Measurements from ENCODE around the gene ENTHD1. TPM values are rescaled to one million over a fixed set of nuclear protein-coding genes. Genes with fewer than 3 reads are reported as not detected.

The ENTHD1 gene
- total RNA-seq, 2 experiments from 2014 or later: 0.07 to 0.21 TPM

- peaks cover 10% of the 10 kb centered on the region for H3K27me3 Mint-ChIP-seq
- no peaks in the 10 kb centered on the region for H3K4me1 Mint-ChIP-seq
- H3K9me3 Mint-ChIP-seq: no peaks in the 10 kb centered on the region
- DNase-seq: no peak
- no peaks in the 10 kb centered on the region for H3K36me3 Mint-ChIP-seq (ENCODE audit: low read depth)
- peak overlapping the region; percentile 9 for H3K27ac Mint-ChIP-seq
- H3K4me3 Mint-ChIP-seq: no peak overlapping the region
- ChIA-PET CTCF (interaction anchor here (1.1 kb wide), 1 partner anchor 33 kb away, joined by 3 read pairs; no protein-coding TSS in a partner anchor), POLR2A (no interaction called here)
Observed at GRCh38 chr22:39706376-39707140, 187.0 kb downstream of the ENTHD1 start.

GRCh38 chr22:39705386-39705785, 188.2 kb downstream of the ENTHD1 start:
- CTCF ChIA-PET: interaction anchor here (1.1 to 1.3 kb wide), 2 partner anchors 18 to 34 kb away, joined by 3 read pairs; no protein-coding TSS in a partner anchor
- Mint-ChIP-seq H3K27me3 (peaks cover 5% of the 10 kb centered on the region), H3K36me3 (ENCODE audit: low read depth) (no peaks in the 10 kb centered on the region), H3K9me3 (no peaks in the 10 kb centered on the region), H3K4me1 (no peaks in the 10 kb centered on the region), H3K4me3 (no peak overlapping the region), H3K27ac (no peak overlapping the region)
- DNase-seq: no peak
- POLR2A ChIA-PET: interaction anchor here (0.7 kb wide), 1 partner anchor 88 kb away, joined by 3 read pairs; no protein-coding TSS in a partner anchor

GRCh38 chr22:39703928-39704639, 189.5 kb downstream of the ENTHD1 start:
- CTCF ChIA-PET: no interaction called here
- Mint-ChIP-seq H3K9me3 (no peaks in the 10 kb centered on the region), H3K4me1 (no peaks in the 10 kb centered on the region), H3K4me3 (no peak overlapping the region), H3K27ac (no peak overlapping the region), H3K27me3 (peaks cover 2% of the 10 kb centered on the region), H3K36me3 (ENCODE audit: low read depth) (no peaks in the 10 kb centered on the region)
- no peak for DNase-seq
- POLR2A ChIA-PET: no interaction called here

- H3K4me3 Mint-ChIP-seq: no peak overlapping the region
Observed at GRCh38 chr22:39703091-39703490, 190.5 kb downstream of the ENTHD1 start.

GRCh38 chr22:39700565-39700964, 193.0 kb downstream of the ENTHD1 start:
- no peaks in the 10 kb centered on the region for H3K36me3 Mint-ChIP-seq (ENCODE audit: low read depth)
- ChIA-PET POLR2A (no interaction called here), CTCF (interaction anchor here (1.0 kb wide), 1 partner anchor 12 kb away, joined by 3 read pairs; no protein-coding TSS in a partner anchor)
- H3K4me3 Mint-ChIP-seq: no peak overlapping the region
- no peaks in the 10 kb centered on the region for H3K4me1 Mint-ChIP-seq
- H3K27me3 Mint-ChIP-seq: peaks cover 3% of the 10 kb centered on the region
- H3K27ac Mint-ChIP-seq: no peak overlapping the region
- H3K9me3 Mint-ChIP-seq: no peaks in the 10 kb centered on the region
- no peak for DNase-seq

More at GRCh38 chr22:39703091-39703490, 190.5 kb downstream of the ENTHD1 start:
- ChIA-PET POLR2A (no interaction called here), CTCF (interaction anchor here (0.8 kb wide), 1 partner anchor 23 kb away, joined by 3 read pairs; no protein-coding TSS in a partner anchor)
- Mint-ChIP-seq H3K4me1 (no peaks in the 10 kb centered on the region), H3K27ac (no peak overlapping the region), H3K36me3 (ENCODE audit: low read depth) (no peaks in the 10 kb centered on the region), H3K9me3 (no peaks in the 10 kb centered on the region), H3K27me3 (no peaks in the 10 kb centered on the region)
- DNase-seq: no peak

GRCh38 chr22:39699631-39700360, 193.8 kb downstream of the ENTHD1 start:
- DNase-seq: no peak
- H3K4me1 Mint-ChIP-seq: no peaks in the 10 kb centered on the region
- no peak overlapping the region for H3K27ac Mint-ChIP-seq
- POLR2A ChIA-PET: no interaction called here
- H3K27me3 Mint-ChIP-seq: peaks cover 3% of the 10 kb centered on the region
- H3K4me3 Mint-ChIP-seq: no peak overlapping the region
- CTCF ChIA-PET: no interaction called here
- H3K9me3 Mint-ChIP-seq: no peaks in the 10 kb centered on the region
- no peaks in the 10 kb centered on the region for H3K36me3 Mint-ChIP-seq (ENCODE audit: low read depth)

- CTCF ChIA-PET: no interaction called here
- H3K9me3 Mint-ChIP-seq: no peaks in the 10 kb centered on the region
- no peak overlapping the region for H3K27ac Mint-ChIP-seq
- no peak for DNase-seq
- no peaks in the 10 kb centered on the region for H3K36me3 Mint-ChIP-seq (ENCODE audit: low read depth)
- no peak overlapping the region for H3K4me3 Mint-ChIP-seq
- POLR2A ChIA-PET: interaction anchor here (0.7 kb wide), 1 partner anchor 327 kb away, joined by 3 read pairs; no protein-coding TSS in a partner anchor
- H3K27me3 Mint-ChIP-seq: peaks cover 7% of the 10 kb centered on the region
- H3K4me1 Mint-ChIP-seq: no peaks in the 10 kb centered on the region
Observed at GRCh38 chr22:39697790-39698430, 195.7 kb downstream of the ENTHD1 start.

GRCh38 chr22:39693943-39694500, 199.5 kb downstream of the ENTHD1 start:
- POLR2A ChIA-PET: no interaction called here
- no peaks in the 10 kb centered on the region for H3K36me3 Mint-ChIP-seq (ENCODE audit: low read depth)
- peaks cover 8% of the 10 kb centered on the region for H3K4me1 Mint-ChIP-seq
- H3K27me3 Mint-ChIP-seq: peaks cover 21% of the 10 kb centered on the region
- no peak for DNase-seq
- no peak overlapping the region for H3K27ac Mint-ChIP-seq
- no peak overlapping the region for H3K4me3 Mint-ChIP-seq
- CTCF ChIA-PET: no interaction called here
- H3K9me3 Mint-ChIP-seq: no peaks in the 10 kb centered on the region

Other genes starting within 250 kb of the ENTHD1 start
- gene GRAP2, start 7.3 kb upstream of the ENTHD1 start, total RNA-seq: 100 to 1,000 TPM; 137 to 138 TPM
- gene TMA7B, start 66.6 kb upstream of the ENTHD1 start, total RNA-seq: 1 to 10 TPM; 4.7 to 5.4 TPM
- under 1 TPM; 0.04 to 0.05 TPM for gene FAM83F, start 101.2 kb upstream of the ENTHD1 start, total RNA-seq

Measured in activated CD4-positive, alpha-beta T cell treated with anti-CD3 and anti-CD28 coated beads, Interleukin-2, amount 10 ng/mL, durations not matched to agents 7 days and 5 days (primary cell).